ES-I3 (cell line): Measurements from ENCODE around the gene CSAD.

Experiments used
- H3K36me3 ChIP-seq: 2 replicates; pipeline ENCODE4 v1.6.1; 2013; ENCODE audit warnings: mild to moderate bottlenecking, low read length, control low read depth, moderate library complexity; ENCODE audit not compliant: insufficient read depth
- H3K4me1 ChIP-seq: 2 replicates; pipeline ENCODE4 v1.6.1; 2013; ENCODE audit warnings: mild to moderate bottlenecking, control low read depth, low read length; ENCODE audit not compliant: insufficient read depth
- H3K9ac ChIP-seq: 2 replicates; pipeline ENCODE4 v1.6.1; 2013; ENCODE audit warnings: low read depth, mild to moderate bottlenecking, low read length, moderate library complexity
- H3K9me3 ChIP-seq: 2 replicates; pipeline ENCODE4 v1.6.1; 2013; ENCODE audit warnings: mild to moderate bottlenecking, low read length, moderate library complexity; ENCODE audit not compliant: control insufficient read depth, insufficient read depth

Gene CSAD

DNA sequence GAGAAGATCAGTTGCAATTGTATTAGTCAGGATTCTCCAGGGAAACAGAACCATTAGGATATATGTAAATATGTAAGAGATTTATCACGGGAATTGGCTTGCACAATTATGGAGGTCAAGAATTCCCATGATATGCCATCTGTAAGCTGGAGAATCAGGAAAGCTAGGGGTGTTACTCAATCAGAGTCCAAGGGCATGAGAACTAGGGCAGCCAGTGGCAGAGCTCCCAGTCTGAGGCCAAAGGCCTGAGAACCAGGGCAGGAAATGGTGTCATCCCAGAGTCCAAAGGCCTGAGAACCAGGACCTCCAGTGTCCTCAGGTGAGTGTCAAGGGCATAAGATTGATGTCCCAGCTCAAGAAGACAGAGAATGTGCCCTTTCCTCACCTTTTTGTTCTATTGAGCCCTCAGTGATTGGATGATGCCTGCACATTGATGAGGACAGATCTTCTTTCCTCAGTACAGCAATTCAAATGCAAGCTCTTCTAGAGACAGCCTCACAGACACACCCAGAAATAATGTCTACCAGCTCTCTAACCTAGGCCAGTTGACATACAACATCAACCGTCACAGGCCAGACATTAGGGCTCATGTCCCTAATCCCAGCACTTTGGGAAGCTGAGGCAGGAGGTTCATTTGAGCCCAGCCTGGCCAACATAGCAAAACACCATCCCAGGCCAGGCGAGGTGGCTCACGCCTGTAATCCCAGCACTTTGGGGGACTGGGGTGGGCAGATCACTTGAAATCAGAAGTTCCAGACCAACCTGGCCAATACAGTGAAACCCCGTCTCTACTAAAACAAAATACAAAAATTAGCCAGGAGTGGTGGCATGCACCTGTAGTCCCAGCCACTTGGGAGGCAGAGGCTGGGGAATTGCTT is 35.1 kb downstream of the CSAD start:
- Histone ChIP-seq H3K4me1 (no peaks in the 10 kb centered on the region), H3K9me3 (no peaks in the 10 kb centered on the region), H3K9ac (no peak overlapping the region), H3K36me3 (no peaks in the 10 kb centered on the region)

DNA sequence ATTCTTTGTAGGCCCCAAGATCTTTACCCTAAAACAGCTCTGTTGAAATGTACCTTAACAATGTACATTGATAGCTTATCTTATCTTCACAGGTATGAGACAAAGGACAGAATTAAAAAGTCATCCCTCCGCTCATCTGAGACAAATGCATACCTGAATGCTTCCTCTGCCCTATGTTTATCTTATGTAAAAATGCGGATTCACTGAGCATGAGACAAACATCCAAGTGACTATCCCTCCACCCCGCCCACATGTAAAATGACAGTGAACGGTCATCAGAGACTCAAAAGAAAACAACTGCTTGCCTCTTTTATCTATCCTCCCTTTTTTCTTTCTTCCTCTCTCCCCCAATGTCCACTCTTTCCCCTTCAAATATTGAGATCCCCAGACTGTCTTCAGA is 37.4 kb downstream of the CSAD start:
- Histone ChIP-seq H3K4me1 (no peaks in the 10 kb centered on the region), H3K9ac (no peak overlapping the region), H3K36me3 (no peaks in the 10 kb centered on the region), H3K9me3 (0 out of 2 replicates have a peak, but pooled peaks cover 8% of the 10 kb centered on the region)

- Histone ChIP-seq H3K9me3 (no peaks in the 10 kb centered on the region), H3K36me3 (no peaks in the 10 kb centered on the region), H3K4me1 (no peaks in the 10 kb centered on the region), H3K9ac (no peak overlapping the region)
Measured at GRCh38 chr12:53133722-53134121, 47.0 kb downstream of the CSAD start.

- H3K36me3 ChIP-seq, result no peaks in the 10 kb centered on the region
- no peaks in the 10 kb centered on the region for H3K4me1 ChIP-seq
- no peak overlapping the region for H3K9ac ChIP-seq
- H3K9me3 ChIP-seq, result no peaks in the 10 kb centered on the region
Measured at GRCh38 chr12:53131844-53132243, 48.9 kb downstream of the CSAD start.

DNA sequence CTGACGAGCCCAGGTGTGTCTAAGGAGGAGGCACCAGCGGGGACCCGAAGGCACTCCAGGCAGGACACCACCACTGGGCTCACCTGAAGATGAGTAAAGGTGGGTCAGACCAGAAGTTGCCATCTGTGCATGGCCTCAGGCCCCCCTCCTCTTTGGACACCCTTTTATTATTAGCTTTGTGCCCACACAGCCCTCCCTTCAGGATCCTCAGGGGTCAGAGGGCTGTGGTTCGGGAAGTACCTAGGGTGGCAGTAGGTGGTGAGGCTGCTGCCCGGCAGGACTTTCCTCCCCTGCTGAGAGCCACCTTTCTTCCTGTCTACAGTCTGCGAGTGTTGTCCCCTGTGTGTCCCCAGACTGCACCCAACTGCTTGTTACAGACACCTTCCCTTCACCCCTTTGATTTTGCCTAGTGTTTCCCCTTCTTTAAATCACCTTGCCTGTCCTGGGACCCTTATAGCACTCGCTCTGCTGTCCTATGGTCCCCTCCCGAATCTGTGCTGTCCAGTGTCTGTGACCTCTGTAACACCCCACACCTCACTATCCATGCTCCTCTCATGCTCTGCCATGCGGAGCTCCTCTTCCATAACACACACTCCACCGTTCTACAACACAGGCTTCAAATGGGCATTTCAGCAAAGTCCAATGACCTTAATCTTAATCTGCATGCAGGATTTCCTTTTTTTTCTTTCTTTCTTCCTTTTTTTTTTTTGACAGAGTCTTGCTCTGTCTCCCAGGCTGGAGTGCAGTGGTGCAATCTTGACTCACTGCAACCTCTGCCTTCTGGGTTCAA is 51.8 kb downstream of the CSAD start:
- Histone ChIP-seq H3K36me3 (no peaks in the 10 kb centered on the region), H3K9me3 (no peaks in the 10 kb centered on the region), H3K9ac (no peak overlapping the region), H3K4me1 (no peaks in the 10 kb centered on the region)

- H3K4me1 ChIP-seq, result no peaks in the 10 kb centered on the region
- H3K9ac ChIP-seq, result no peak overlapping the region
- H3K9me3 ChIP-seq, result no peaks in the 10 kb centered on the region
- H3K36me3 ChIP-seq, result no peaks in the 10 kb centered on the region
Measured at GRCh38 chr12:53127169-53127568, 53.6 kb downstream of the CSAD start.

DNA sequence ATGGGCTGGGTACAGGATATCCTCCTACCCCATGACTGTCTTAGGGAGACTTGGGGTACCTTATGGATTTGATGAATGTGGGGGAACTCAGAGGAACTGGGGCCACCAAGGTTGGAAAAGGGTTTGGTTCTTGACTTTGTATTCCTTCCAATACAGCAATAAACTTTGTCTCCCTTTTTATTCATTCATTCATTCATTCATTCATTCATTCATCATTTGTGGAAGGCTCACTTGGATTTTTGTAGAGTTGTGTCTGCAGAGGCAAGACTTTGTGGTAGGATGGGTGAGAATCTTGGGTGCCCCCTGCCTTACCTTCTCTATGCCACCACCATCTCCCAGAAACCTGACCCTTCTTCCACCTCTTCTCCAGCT is 56.4 kb downstream of the CSAD start:
- H3K9me3 ChIP-seq, result no peaks in the 10 kb centered on the region
- H3K9ac ChIP-seq, result no peak overlapping the region
- H3K36me3 ChIP-seq, result no peaks in the 10 kb centered on the region
- no peaks in the 10 kb centered on the region for H3K4me1 ChIP-seq

- H3K9me3 ChIP-seq, result no peaks in the 10 kb centered on the region
- H3K9ac ChIP-seq, result no peak overlapping the region
- no peaks in the 10 kb centered on the region for H3K4me1 ChIP-seq
- no peaks in the 10 kb centered on the region for H3K36me3 ChIP-seq
Measured at GRCh38 chr12:53123578-53124351, 57.0 kb downstream of the CSAD start.

DNA sequence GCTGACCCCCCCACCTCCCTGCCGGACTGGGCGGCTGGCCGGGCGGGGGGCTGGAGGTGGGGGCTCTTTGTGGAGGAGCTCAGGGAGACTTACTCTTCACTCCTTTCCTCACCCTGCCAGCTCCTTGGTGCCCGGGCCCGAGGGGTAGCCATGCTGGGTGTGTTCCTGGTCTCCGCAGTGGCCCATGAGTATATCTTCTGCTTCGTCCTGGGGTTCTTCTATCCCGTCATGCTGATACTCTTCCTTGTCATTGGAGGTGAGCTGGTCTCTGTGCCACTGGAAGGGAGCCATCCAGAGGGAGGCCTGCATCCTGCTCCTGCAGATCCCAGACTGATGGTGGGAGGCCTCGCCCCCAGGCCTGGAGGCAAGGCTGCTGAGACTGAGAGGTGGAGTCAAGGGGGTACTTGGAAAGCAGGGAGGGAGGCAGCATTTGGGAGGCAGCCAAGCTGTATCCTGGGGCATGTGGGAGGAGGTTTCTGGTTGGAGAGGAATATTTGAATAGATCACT is 57.7 kb downstream of the CSAD start:
- Histone ChIP-seq H3K4me1 (no peaks in the 10 kb centered on the region), H3K36me3 (no peaks in the 10 kb centered on the region), H3K9me3 (no peaks in the 10 kb centered on the region), H3K9ac (no peak overlapping the region)

- Histone ChIP-seq H3K9ac (no peak overlapping the region), H3K36me3 (no peaks in the 10 kb centered on the region), H3K4me1 (no peaks in the 10 kb centered on the region), H3K9me3 (no peaks in the 10 kb centered on the region)
Measured at GRCh38 chr12:53120685-53121525, 59.8 kb downstream of the CSAD start.

- H3K9ac ChIP-seq, result no peak overlapping the region
- H3K36me3 ChIP-seq, result no peaks in the 10 kb centered on the region
- H3K4me1 ChIP-seq, result no peaks in the 10 kb centered on the region
- no peaks in the 10 kb centered on the region for H3K9me3 ChIP-seq
Measured at GRCh38 chr12:53118751-53119300, 61.9 kb downstream of the CSAD start.

DNA sequence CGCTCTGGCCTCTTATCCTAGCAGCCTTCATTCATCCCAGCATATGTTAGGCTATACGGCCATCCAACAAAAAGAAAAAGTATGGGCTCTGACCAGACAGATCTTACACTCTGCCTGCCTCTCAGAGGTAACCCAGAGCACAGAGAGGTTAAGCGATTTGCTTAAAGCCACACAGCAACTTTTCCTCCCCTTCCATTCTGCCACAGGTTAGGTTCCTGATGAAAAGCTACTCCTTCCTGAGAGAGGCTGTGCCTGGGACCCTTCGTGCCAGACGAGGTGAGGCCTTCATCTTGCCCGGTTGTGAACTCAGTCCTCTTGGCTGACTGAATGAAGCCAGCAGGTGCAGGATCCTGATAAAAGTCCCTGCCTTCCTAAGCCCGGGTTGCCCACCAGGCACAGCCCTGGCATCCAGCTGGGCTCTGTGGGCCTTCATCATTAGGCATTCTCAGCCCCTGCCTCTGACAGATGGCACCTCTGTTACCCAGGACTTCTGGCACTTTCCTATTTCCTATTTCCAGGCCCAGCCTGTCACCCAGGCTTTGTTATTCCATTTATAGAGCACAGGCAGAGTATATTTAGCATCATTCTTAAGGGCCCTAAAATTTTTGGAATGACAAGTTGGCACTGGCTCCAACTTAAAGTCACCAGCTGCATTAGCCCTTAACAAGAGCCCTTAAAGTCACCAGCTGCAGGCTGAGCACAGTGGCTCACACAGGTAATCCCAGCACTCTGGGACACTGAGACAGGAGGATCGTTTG is 64.7 kb downstream of the CSAD start:
- no peaks in the 10 kb centered on the region for H3K36me3 ChIP-seq

More for the DNA sequence above, 64.7 kb downstream of the CSAD start:
- Histone ChIP-seq H3K4me1 (no peaks in the 10 kb centered on the region), H3K9ac (no peak overlapping the region), H3K9me3 (no peaks in the 10 kb centered on the region)
